Measurements from ENCODE around the gene DDX28. TPM values are rescaled to one million over a fixed set of nuclear protein-coding genes. Genes with fewer than 3 reads are reported as not detected.
A peak's percentile ranks its signal among the peaks of the same experiment; 100 is the strongest.

The DDX28 gene
- total RNA-seq, 6 donors from 2014 or later = 4.4 to 13.2 (median 12.1) TPM

DNA sequence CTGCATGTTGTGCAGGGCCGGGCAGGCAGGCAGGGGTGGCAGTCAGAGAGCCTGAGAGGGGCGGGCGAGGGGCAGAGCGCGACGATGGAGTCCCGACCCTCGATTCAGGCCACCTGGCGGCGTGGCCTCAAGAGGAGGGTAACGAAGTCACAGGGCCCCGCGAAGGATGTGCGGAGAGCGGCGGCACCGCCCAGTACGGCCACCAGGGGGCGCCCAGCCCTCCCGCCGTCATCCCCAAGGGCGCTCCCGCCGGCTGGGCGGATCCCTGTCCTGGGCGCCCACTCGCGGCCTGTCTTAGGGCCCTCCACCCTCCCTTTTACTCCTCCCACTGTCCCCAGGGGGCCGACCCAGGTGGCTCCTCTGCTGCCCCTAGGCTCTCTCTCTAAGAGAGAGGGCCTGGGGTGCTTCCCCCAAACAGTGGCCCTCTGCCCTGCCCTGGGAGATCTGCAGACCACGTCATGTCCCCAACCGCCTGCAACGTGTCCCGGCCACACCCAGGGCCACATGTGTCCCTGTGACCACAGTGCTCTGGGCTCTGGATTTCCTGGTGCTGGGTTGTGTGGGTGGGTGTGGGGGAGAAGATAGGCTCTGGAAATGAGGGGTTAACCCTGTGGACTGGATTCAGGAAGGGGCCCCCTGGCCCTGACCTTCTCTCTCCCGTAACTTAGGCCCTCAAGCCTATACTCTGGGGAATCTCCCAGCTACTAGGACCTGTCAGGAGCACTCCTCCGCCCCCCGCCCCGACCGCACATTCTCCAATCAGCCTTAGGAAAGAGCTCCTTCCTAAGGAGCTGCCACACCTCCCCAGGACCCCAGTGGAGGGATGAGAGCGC is 29.6 kb downstream of the DDX28 start:
- 11 to 39% methylated on average over 7 to 37 of the region's 39 CpGs for WGBS, 2 donors
- H3K27ac ChIP-seq = peak overlapping the region; percentile 82 to 91 (median 86)
- DNase-seq (peak; percentile 85 to 97), ATAC-seq (ENCODE audit: low FRiP score in 2 of 2) (peak; percentile 96 to 97)
- H3K9me3 ChIP-seq = no peaks in the 10 kb centered on the region
- no peaks in the 10 kb centered on the region for H3K27me3 ChIP-seq
- peaks cover 14 to 30% (median 25%) of the 10 kb centered on the region in 4 donors for H3K4me1 ChIP-seq
- peak overlapping the region in 3 of 4 donors; percentile 30 to 47 (median 36) for H3K4me3 ChIP-seq
- TF ChIP-seq POLR2A (IDR thresholded peaks at IDR 0.05) (peak in 2 of 4 donors; percentile 25 to 45), EP300 (IDR thresholded peaks at IDR 0.05) (no peak), POLR2AphosphoS5 (IDR thresholded peaks at IDR 0.05) (peak; percentile 43 to 53)
- TF ChIP-seq, protein P1, sequence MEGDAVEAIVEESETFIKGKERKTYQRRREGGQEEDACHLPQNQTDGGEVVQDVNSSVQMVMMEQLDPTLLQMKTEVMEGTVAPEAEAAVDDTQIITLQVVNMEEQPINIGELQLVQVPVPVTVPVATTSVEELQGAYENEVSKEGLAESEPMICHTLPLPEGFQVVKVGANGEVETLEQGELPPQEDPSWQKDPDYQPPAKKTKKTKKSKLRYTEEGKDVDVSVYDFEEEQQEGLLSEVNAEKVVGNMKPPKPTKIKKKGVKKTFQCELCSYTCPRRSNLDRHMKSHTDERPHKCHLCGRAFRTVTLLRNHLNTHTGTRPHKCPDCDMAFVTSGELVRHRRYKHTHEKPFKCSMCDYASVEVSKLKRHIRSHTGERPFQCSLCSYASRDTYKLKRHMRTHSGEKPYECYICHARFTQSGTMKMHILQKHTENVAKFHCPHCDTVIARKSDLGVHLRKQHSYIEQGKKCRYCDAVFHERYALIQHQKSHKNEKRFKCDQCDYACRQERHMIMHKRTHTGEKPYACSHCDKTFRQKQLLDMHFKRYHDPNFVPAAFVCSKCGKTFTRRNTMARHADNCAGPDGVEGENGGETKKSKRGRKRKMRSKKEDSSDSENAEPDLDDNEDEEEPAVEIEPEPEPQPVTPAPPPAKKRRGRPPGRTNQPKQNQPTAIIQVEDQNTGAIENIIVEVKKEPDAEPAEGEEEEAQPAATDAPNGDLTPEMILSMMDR (IDR thresholded peaks at IDR 0.05) = peak; percentile 99 to 100 (median 100)
- no peaks in the 10 kb centered on the region for H3K36me3 ChIP-seq

DNA sequence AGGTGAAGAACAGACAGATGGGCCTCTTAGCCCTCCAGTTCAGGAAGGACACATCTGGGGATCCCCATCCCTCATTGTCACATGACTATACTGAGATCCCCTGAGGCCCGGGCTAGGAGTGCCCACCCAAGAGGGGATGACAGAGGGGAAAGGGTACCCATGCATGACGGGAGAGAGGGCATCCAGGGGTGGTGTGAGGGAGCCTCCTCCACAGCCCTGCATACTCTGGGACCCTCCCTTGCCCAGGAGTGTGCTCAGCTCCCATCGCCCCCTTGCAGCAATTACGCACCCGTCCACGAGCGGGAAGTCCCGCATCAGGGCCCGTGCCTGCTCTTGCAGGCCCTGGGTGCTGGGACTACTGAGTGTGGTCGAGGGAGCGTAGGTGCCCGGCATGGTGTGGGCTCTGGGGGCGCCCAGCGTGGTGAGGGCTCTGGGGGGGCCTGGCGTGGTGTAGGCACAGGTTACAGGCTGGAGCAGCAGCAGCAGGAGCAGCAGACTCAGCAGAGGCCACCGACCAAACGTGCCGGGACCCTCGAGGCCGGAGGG is 30.3 kb downstream of the DDX28 start:
- Histone ChIP-seq H3K4me1 (peaks cover 14 to 26% (median 20%) of the 10 kb centered on the region in 4 donors), H3K27me3 (no peaks in the 10 kb centered on the region), H3K27ac (peak overlapping the region; percentile 82 to 91 (median 86)), H3K9me3 (no peaks in the 10 kb centered on the region), H3K36me3 (no peaks in the 10 kb centered on the region), H3K4me3 (peak overlapping the region in 3 of 4 donors; percentile 30 to 47 (median 36))
- TF ChIP-seq EP300 (IDR thresholded peaks at IDR 0.05) = no peak
- ATAC-seq (ENCODE audit: low FRiP score in 2 of 2) (no peak), DNase-seq (no peak)
- WGBS, 2 donors = 74% methylated on average over 20 of the region's 20 CpGs; no CpG with 5 or more reads in 1 of the 2 donors

DNA sequence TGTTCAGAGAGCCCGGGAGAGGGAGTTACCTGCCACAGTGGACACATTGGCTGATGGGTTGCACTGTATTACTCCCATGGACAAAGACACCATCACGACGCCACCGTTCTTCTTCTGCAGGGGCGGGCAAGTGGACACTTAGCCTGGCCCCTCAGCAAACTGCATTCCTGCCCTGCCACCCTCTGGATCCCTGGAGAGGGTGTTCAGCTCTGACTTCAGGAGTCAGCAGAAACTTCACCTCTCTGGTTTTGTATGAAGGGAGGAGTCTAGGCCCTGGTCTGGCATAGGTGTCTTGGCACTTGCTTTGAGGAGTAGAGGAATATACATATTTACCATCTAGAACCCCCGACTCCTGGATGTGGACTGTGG is 33.0 kb downstream of the DDX28 start:
- no peak overlapping the region for H3K4me3 ChIP-seq
- ATAC-seq (ENCODE audit: low FRiP score in 2 of 2) = no peak
- H3K9me3 ChIP-seq = no peaks in the 10 kb centered on the region
- DNase-seq = no peak
- 81 to 83% methylated on average over 6 of the region's 6 CpGs for WGBS, 2 donors
- H3K27me3 ChIP-seq = no peaks in the 10 kb centered on the region
- TF ChIP-seq EP300 (IDR thresholded peaks at IDR 0.05) = no peak
- TF ChIP-seq, protein P1 (IDR thresholded peaks at IDR 0.05) = no peak
- no peak for TF ChIP-seq POLR2AphosphoS5 (IDR thresholded peaks at IDR 0.05)
- no peak for TF ChIP-seq POLR2A (IDR thresholded peaks at IDR 0.05)
- no peaks in the 10 kb centered on the region for H3K36me3 ChIP-seq
- H3K4me1 ChIP-seq = peaks cover 23 to 36% (median 27%) of the 10 kb centered on the region in 4 donors
- no peak overlapping the region for H3K27ac ChIP-seq

DNA sequence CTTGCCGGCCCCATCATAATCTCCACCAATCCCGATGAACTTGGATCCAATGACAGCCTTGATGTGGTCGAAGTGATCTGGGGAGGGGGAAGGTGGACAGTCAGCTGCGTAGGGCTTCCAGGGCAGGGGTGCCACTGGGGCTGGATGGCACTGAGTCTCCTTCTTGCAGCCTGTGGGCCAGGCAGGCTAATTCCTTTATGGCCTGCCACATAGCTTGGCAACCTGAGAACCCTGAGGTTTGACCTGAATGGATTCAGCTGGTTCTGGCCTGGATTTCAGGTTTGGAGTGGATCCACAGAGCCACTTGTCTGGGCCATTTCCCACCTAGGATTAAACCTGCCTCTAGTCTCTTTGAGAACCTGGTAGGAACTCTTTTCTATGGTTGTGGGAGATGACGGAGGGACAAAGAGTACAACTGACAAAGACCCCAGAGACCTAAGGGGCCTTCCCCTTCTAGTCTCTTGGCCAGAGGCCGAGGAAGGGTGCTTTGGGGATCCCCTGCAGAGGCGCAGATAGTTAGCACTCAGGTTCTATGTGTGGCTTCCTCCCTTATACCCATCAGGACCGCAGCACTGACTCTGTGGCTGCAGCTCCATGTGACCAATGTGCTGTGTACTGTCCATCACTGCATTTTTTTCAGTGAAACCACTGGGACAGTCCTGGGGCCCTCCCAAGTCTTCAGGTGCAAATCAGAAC is 33.6 kb downstream of the DDX28 start:
- TF ChIP-seq POLR2A (IDR thresholded peaks at IDR 0.05) (no peak), EP300 (IDR thresholded peaks at IDR 0.05) (no peak), POLR2AphosphoS5 (IDR thresholded peaks at IDR 0.05) (no peak)
- TF ChIP-seq, protein P1 (IDR thresholded peaks at IDR 0.05) = no peak
- H3K4me3 ChIP-seq = no peak overlapping the region
- ATAC-seq (ENCODE audit: low FRiP score in 2 of 2) (no peak), DNase-seq (no peak)
- H3K27ac ChIP-seq = no peak overlapping the region
- H3K27me3 ChIP-seq = no peaks in the 10 kb centered on the region
- no peaks in the 10 kb centered on the region for H3K9me3 ChIP-seq
- H3K4me1 ChIP-seq = peaks cover 29 to 41% (median 30%) of the 10 kb centered on the region in 4 donors
- H3K36me3 ChIP-seq = no peaks in the 10 kb centered on the region
- 95% methylated on average over 4 to 8 of the region's 8 CpGs for WGBS, 2 donors

DNA sequence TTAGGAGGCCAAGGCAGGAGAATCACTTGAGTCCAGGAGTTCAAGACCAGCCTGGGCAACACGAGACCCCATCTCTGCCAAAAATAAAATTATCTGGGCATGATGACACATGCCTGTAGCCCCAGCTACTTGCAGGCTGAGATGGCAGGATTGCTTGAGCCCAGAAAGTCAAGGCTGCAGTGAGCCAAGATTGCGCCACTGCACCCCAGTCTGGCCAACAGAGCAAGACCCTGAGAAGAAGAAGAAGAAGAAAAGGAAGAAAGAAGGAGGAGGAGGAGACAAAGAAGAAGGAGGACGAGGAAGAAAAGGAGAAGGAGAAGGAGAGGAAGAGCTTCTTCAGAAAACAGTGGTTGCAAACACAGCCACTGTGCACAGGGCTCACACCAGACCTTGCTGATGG is 34.4 kb downstream of the DDX28 start:
- DNase-seq (no peak), ATAC-seq (ENCODE audit: low FRiP score in 2 of 2) (no peak)
- H3K27ac ChIP-seq = no peak overlapping the region
- no peak for TF ChIP-seq POLR2A (IDR thresholded peaks at IDR 0.05)
- TF ChIP-seq POLR2AphosphoS5 (IDR thresholded peaks at IDR 0.05) = no peak
- TF ChIP-seq, protein P1 (IDR thresholded peaks at IDR 0.05) = no peak
- TF ChIP-seq EP300 (IDR thresholded peaks at IDR 0.05) = no peak
- no peaks in the 10 kb centered on the region for H3K27me3 ChIP-seq
- no peaks in the 10 kb centered on the region for H3K9me3 ChIP-seq
- WGBS, 2 donors = 76 to 90% methylated on average over 3 of the region's 3 CpGs
- H3K4me3 ChIP-seq = no peak overlapping the region
- H3K36me3 ChIP-seq = no peaks in the 10 kb centered on the region
- H3K4me1 ChIP-seq = peaks cover 31 to 45% (median 33%) of the 10 kb centered on the region in 4 donors
